Adrenal gland (tissue), 5 donors: Measurements from ENCODE around the gene VWA5B2.

Source experiments
- POLR2A ChIP-seq, 2 donors: fragments of 450-650 bp; IDR thresholded peaks; one replicate each; pipeline ENCODE4 v1.6.1; 2017; ENCODE audit warnings: antibody characterized with exemption in 2 of 2, mild to moderate bottlenecking in 2 of 2, moderate library complexity in 1 of 2
- TF ChIP-seq, protein P1 (sequence below), 6 experiments: fragments of 450-650 bp in 4 of 6; fragments of 200-600 bp in 2 of 6; sonication (generic) in 1 of 6; IDR thresholded peaks; 1 replicate in 5 of 6; 2 replicates in 1 of 6; pipeline versions ENCODE4 v1.5.1 to v1.8.0; 2016 to 2021; ENCODE audit warnings: antibody characterized with exemption in 6 of 6, mild to moderate bottlenecking in 2 of 6, moderate library complexity in 1 of 6
- donor health status: DM: no; HTN: no; CAD: no.

DNA sequence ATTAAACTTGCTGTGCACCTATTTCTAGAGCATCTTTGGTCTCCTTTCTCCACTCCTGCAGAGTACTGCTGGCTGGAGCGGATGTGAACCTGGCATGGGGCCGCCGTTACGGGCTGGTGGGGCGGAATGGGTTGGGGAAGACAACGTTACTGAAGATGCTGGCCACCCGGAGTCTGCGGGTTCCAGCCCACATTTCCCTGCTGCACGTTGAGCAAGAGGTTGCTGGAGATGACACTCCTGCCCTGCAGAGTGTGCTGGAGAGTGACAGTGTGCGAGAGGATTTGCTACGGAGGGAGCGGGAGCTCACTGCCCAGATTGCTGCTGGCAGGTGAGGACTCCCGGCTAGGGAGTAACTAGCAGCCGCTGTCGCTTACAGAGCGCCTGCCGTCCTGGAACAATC lies 41.3 kb upstream of the VWA5B2 start:
- no peak for TF ChIP-seq POLR2A (IDR thresholded peaks at IDR 0.05)
- TF ChIP-seq, protein P1, sequence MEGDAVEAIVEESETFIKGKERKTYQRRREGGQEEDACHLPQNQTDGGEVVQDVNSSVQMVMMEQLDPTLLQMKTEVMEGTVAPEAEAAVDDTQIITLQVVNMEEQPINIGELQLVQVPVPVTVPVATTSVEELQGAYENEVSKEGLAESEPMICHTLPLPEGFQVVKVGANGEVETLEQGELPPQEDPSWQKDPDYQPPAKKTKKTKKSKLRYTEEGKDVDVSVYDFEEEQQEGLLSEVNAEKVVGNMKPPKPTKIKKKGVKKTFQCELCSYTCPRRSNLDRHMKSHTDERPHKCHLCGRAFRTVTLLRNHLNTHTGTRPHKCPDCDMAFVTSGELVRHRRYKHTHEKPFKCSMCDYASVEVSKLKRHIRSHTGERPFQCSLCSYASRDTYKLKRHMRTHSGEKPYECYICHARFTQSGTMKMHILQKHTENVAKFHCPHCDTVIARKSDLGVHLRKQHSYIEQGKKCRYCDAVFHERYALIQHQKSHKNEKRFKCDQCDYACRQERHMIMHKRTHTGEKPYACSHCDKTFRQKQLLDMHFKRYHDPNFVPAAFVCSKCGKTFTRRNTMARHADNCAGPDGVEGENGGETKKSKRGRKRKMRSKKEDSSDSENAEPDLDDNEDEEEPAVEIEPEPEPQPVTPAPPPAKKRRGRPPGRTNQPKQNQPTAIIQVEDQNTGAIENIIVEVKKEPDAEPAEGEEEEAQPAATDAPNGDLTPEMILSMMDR (IDR thresholded peaks at IDR 0.05) = peak in 2 of 6 experiments; percentile 15 to 16
